HepG2 (cell line): ENCODE measurements around the gene PERCC1. TPM values are rescaled to one million over a fixed set of nuclear protein-coding genes. Genes with fewer than 3 reads are reported as not detected.

Experiments
- ATAC-seq: fragments of 200-7000 bp; cut with Tn5 transposase; 3 replicates; pipeline ENCODE4 v1.9.1; 2020; ENCODE audit warnings: mild to moderate bottlenecking, moderate library complexity
- BruUV-seq: library from RNA; stranded (reverse); fragments of 400-500 nt; replicated peaks from 2 replicates; lab custom pipeline; 2021; lab: Mats Ljungman, UMichigan
- CTCF ChIA-PET: fragments of 300-600 bp; formaldehyde crosslinking; extraction: SDS; loops from one replicate; lab custom pipeline; 2021; ENCODE audit warnings: low total read pairs, inconsistent platforms, low intra/inter-chr PET ratio; lab: Yijun Ruan, JAX
- POLR2A ChIA-PET: fragments of 350-600 bp; sonication (Branson Sonifier 250); formaldehyde crosslinking; loops from one replicate; lab custom pipeline; 2020; ENCODE audit warnings: antibody characterized with exemption, inconsistent platforms; lab: Yijun Ruan, JAX
- DNase-seq: peaks from one replicate; pipeline ENCODE4 v3.0.0-alpha.2; 2015; ENCODE audit warnings: low spot score
- FAIRE-seq: peaks from 3 replicates; lab custom pipeline; 2011; peaks lifted over from hg19 to GRCh38; lab: Jason Lieb, UNC
- H2AFZ ChIP-seq: one replicate; pipeline ENCODE4 v1.6.1; 2011; ENCODE audit warnings: low read length, inconsistent platforms
- H3K27ac ChIP-seq: fragments of 300-600 bp; 3 replicates; pipeline ENCODE4 v1.8.0; 2011; ENCODE audit warnings: mixed run types, mild to moderate bottlenecking, mixed read lengths, low read length, inconsistent platforms; ENCODE audit not compliant: insufficient read depth; ENCODE audit errors: extremely low read length
- H3K27me3 ChIP-seq, 2 experiments: fragments of 200-600 bp in 1 of 2; 2 replicates in 1 of 2; 3 replicates in 1 of 2; pipeline versions ENCODE4 v1.6.0 to v1.8.0; 2011; ENCODE audit warnings: low read length in 2 of 2, mild to moderate bottlenecking in 2 of 2, moderate library complexity in 2 of 2, inconsistent platforms in 1 of 2; ENCODE audit not compliant: insufficient read depth in 2 of 2, control insufficient read depth in 1 of 2
- H3K36me3 ChIP-seq, 2 experiments: fragments of 200-600 bp in 1 of 2; replicated peaks in 1 of 2; 2 replicates in 1 of 2; 3 replicates in 1 of 2; pipeline versions ENCODE4 v1.5.1 to v1.8.0; 2011; ENCODE audit warnings: low read length in 2 of 2, inconsistent platforms in 1 of 2; ENCODE audit not compliant: insufficient read depth in 2 of 2, control insufficient read depth in 1 of 2
- H3K4me1 ChIP-seq: 2 replicates; pipeline ENCODE4 v1.5.1; 2012; ENCODE audit warnings: low read length, inconsistent platforms; ENCODE audit not compliant: insufficient read depth
- H3K4me2 ChIP-seq: 2 replicates; pipeline ENCODE4 v1.6.0; 2011; ENCODE audit warnings: low read depth, low read length, inconsistent platforms
- H3K4me3 ChIP-seq, 3 experiments: fragments of 200-600 bp in 1 of 3; sonication (generic), shearing (Covaris generic) in 1 of 3; replicated peaks in 1 of 3; 2 replicates each; pipeline ENCODE4 v1.5.1; 2011 to 2016; ENCODE audit warnings: low read length in 3 of 3, inconsistent platforms in 2 of 3, low read depth in 2 of 3, mild to moderate bottlenecking in 2 of 3, control low read depth in 1 of 3, mixed read lengths in 1 of 3; ENCODE audit not compliant: insufficient read depth in 1 of 3
- H3K79me2 ChIP-seq: one replicate; pipeline ENCODE4 v1.6.1; 2011; ENCODE audit warnings: low read length, inconsistent platforms; ENCODE audit not compliant: insufficient read depth
- H3K9ac ChIP-seq: 2 replicates; pipeline ENCODE4 v1.6.0; 2011; ENCODE audit warnings: mild to moderate bottlenecking, low read depth, low read length, inconsistent platforms; ENCODE audit not compliant: insufficient read depth
- H3K9me3 ChIP-seq: 2 replicates; pipeline ENCODE4 v1.5.1; 2012; ENCODE audit warnings: mild to moderate bottlenecking, low read length
- H4K20me1 ChIP-seq: 2 replicates; pipeline ENCODE4 v1.6.0; 2011; ENCODE audit warnings: inconsistent platforms, mild to moderate bottlenecking, low read length, moderate library complexity; ENCODE audit not compliant: insufficient read depth
- AHR ChIP-seq: IDR thresholded peaks from 2 replicates; pipeline ENCODE4 v1.6.1; 2018; ENCODE audit warnings: missing genetic modification reagents, missing compliant biosample characterization
- DNMT1 ChIP-seq: sonication (generic); formaldehyde crosslinking; IDR thresholded peaks from 2 replicates; pipeline ENCODE4 v1.5.1; 2020; ENCODE audit warnings: mild to moderate bottlenecking, missing genetic modification reagents
- HOXA5 ChIP-seq: sonication (generic); formaldehyde crosslinking; IDR thresholded peaks from 2 replicates; pipeline ENCODE4 v1.4.0; 2020; ENCODE audit warnings: missing genetic modification reagents
- MIXL1 ChIP-seq: IDR thresholded peaks from 2 replicates; pipeline ENCODE4 v1.6.1; 2016
- NCOA2 ChIP-seq: sonication (generic); formaldehyde crosslinking; IDR thresholded peaks from 2 replicates; pipeline ENCODE4 v1.8.0; 2022; ENCODE audit warnings: inconsistent platforms
- NFE2L1 ChIP-seq: sonication (generic); formaldehyde crosslinking; IDR thresholded peaks from 2 replicates; pipeline ENCODE4 v1.4.0; 2020; ENCODE audit warnings: missing genetic modification reagents, mild to moderate bottlenecking, borderline replicate concordance
- NR2C2 ChIP-seq: sonication (generic); formaldehyde crosslinking; IDR thresholded peaks from 2 replicates; pipeline ENCODE4 v1.4.0; 2020; ENCODE audit warnings: missing genetic modification reagents, mild to moderate bottlenecking, moderate library complexity, borderline replicate concordance
- PHF21A ChIP-seq: sonication (generic); formaldehyde crosslinking; IDR thresholded peaks from 2 replicates; pipeline ENCODE4 v1.5.0; 2020; ENCODE audit warnings: mild to moderate bottlenecking, missing genetic modification reagents
- TBL1XR1 ChIP-seq: fragments of 150-350 bp; IDR thresholded peaks from 2 replicates; pipeline ENCODE4 v1.6.1; 2014; ENCODE audit warnings: borderline replicate concordance, low read length; ENCODE audit not compliant: partially characterized antibody
- ZNF292 ChIP-seq: sonication (generic); formaldehyde crosslinking; IDR thresholded peaks from 2 replicates; pipeline ENCODE4 v1.8.1; 2022; ENCODE audit warnings: mild to moderate bottlenecking, low read depth, missing genetic modification reagents, borderline replicate concordance
- ZNF33A ChIP-seq: sonication (generic); formaldehyde crosslinking; IDR thresholded peaks from 2 replicates; pipeline ENCODE4 v1.5.1; 2020; ENCODE audit warnings: missing genetic modification reagents, mild to moderate bottlenecking, moderate library complexity, borderline replicate concordance
- WGBS: methylation state at CpG from one replicate; pipeline ENCODE4 v1.1.6; 2017; ENCODE audit warnings: low lambda C conversion rate; 5-methylcytosine and 5-hydroxymethylcytosine counted together
- in situ Hi-C: cut with HindIII; loops from 2 replicates; pipeline ENCODE4 v1.10.0; 2017; ENCODE audit warnings: low pct_unique_long_range_greater_than_20kb; ENCODE audit not compliant: extremely low pct_ligation_motif_present
- intact Hi-C: fragments of 100-400 bp; cut with micrococcal nuclease; formaldehyde crosslinking; loops from one replicate; pipeline ENCODE4 v1.10.0; 2022; ENCODE audit not compliant: unreplicated experiment
- polyA plus RNA-seq, 8 experiments: library from polyadenylated mRNA; depleted of rRNA in 3 of 8; stranded (reverse) in 7 of 8; unstranded in 1 of 8; fragments of >200 nt; fragmentation: Illumina TruSeq in 4 of 8; extraction: Trizol in 4 of 8; gene quantifications; 2 replicates each; pipeline versions ENCODE4 v1.2.1 to v1.2.3, GENCODE V29; 2011 to 2016; ENCODE audit warnings: low read depth in 4 of 8, missing spikeins in 1 of 8, mixed read lengths in 1 of 8; ENCODE audit not compliant: insufficient read depth in 1 of 8
- total RNA-seq, 5 experiments: library from RNA; depleted of rRNA; stranded (reverse); fragments of >200 nt; fragmentation: Illumina TruSeq; extraction: Trizol; gene quantifications; 2 replicates each; pipeline ENCODE4 v1.2.3, GENCODE V29; 2016; ENCODE audit warnings: low read depth in 1 of 5
- TF ChIP-seq, protein P1 (sequence below): IDR thresholded peaks from 2 replicates; pipeline ENCODE4 v1.6.1; 2016; ENCODE audit warnings: missing compliant biosample characterization, missing genetic modification reagents, borderline replicate concordance
- TF ChIP-seq, protein P2 (sequence below), 2 experiments: sonication (generic) in 1 of 2; formaldehyde crosslinking in 1 of 2; IDR thresholded peaks; 2 replicates each; pipeline versions ENCODE4 v1.4.0 to v1.6.1; 2018 to 2020; ENCODE audit warnings: missing genetic modification reagents in 2 of 2, borderline replicate concordance in 1 of 2, low read depth in 1 of 2, mild to moderate bottlenecking in 1 of 2, missing biosample characterization in 1 of 2
- TF ChIP-seq, protein P3 (sequence below): sonication (generic); formaldehyde crosslinking; IDR thresholded peaks from 2 replicates; pipeline ENCODE4 v1.4.0; 2020; ENCODE audit warnings: mild to moderate bottlenecking, low read depth, missing genetic modification reagents
- TF ChIP-seq, protein P4 (sequence below): sonication (generic); formaldehyde crosslinking; IDR thresholded peaks from 2 replicates; pipeline ENCODE4 v1.4.0; 2020; ENCODE audit warnings: missing genetic modification reagents, borderline replicate concordance
- TF ChIP-seq, protein P5 (sequence below): sonication (generic); formaldehyde crosslinking; IDR thresholded peaks from 2 replicates; pipeline ENCODE4 v1.4.0; 2020; ENCODE audit warnings: mild to moderate bottlenecking, missing genetic modification reagents

Gene PERCC1
- total and polyA plus RNA-seq, 2 of the 13 experiments (the other 11 are each of a cell fraction or from before 2014, with no cell fraction given), result 0.15 TPM; not detected in 1

DNA sequence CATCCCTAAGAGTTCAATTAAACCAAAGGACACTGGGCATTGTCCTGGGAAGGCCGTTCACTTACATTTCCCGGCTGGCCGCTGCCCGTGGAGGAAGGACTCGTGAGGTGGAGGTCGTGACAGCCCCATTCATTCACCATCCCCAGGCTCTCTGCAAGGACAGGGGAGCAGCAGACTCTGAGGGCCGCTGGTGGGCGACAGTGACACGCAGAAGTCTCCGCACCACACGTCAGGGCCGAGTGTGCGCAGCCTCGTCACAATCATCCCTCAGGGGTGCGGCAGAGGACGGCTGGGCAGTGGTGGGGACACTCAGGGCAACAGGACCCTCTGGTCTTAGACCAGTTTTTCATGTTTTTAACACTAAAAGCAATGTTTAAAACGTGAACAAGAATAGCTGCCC lies 38.1 kb upstream of the PERCC1 start:
- no peak overlapping the region for H3K9ac ChIP-seq
- no peaks in the 10 kb centered on the region for H3K4me1 ChIP-seq
- no peaks in the 10 kb centered on the region for H4K20me1 ChIP-seq
- FAIRE-seq, result no peak
- peaks cover 4% of the 10 kb centered on the region in 2 experiments; a peak in 3 of 5 replicates for H3K36me3 ChIP-seq
- H3K27ac ChIP-seq, result no peak overlapping the region
- no peak overlapping the region for H3K4me2 ChIP-seq
- H3K4me3 ChIP-seq, result no peak overlapping the region
- intact Hi-C loops (no loop called here), in situ Hi-C loops (no loop called here)
- H2AFZ ChIP-seq, result no peak overlapping the region
- H3K27me3 ChIP-seq, result no peaks in the 10 kb centered on the region
- POLR2A ChIA-PET, result no interaction called here
- no peak for ATAC-seq
- CTCF ChIA-PET, result no interaction called here
- WGBS, result 92% methylated on average over 17 of the region's 17 CpGs
- no TSS peak for BruUV-seq
- DNase-seq, result no peak
- no peaks in the 10 kb centered on the region for H3K9me3 ChIP-seq
- no peaks in the 10 kb centered on the region for H3K79me2 ChIP-seq
- no peak for TF ChIP-seq AHR (CRISPR knock-in tag)
- TF ChIP-seq, protein P1, sequence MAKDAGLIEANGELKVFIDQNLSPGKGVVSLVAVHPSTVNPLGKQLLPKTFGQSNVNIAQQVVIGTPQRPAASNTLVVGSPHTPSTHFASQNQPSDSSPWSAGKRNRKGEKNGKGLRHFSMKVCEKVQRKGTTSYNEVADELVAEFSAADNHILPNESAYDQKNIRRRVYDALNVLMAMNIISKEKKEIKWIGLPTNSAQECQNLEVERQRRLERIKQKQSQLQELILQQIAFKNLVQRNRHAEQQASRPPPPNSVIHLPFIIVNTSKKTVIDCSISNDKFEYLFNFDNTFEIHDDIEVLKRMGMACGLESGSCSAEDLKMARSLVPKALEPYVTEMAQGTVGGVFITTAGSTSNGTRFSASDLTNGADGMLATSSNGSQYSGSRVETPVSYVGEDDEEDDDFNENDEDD (CRISPR knock-in tag), result no peak
- no peak for TF ChIP-seq TBL1XR1
- no peak for TF ChIP-seq ZNF292 (CRISPR knock-in tag)
- TF ChIP-seq, protein P2, sequence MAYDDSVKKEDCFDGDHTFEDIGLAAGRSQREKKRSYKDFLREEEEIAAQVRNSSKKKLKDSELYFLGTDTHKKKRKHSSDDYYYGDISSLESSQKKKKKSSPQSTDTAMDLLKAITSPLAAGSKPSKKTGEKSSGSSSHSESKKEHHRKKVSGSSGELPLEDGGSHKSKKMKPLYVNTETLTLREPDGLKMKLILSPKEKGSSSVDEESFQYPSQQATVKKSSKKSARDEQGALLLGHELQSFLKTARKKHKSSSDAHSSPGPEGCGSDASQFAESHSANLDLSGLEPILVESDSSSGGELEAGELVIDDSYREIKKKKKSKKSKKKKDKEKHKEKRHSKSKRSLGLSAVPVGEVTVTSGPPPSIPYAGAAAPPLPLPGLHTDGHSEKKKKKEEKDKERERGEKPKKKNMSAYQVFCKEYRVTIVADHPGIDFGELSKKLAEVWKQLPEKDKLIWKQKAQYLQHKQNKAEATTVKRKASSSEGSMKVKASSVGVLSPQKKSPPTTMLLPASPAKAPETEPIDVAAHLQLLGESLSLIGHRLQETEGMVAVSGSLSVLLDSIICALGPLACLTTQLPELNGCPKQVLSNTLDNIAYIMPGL (CRISPR knock-in tag; IDR thresholded peaks at IDR 0.05; ENCODE audit: borderline replicate concordance in 1 of 2, low read depth in 1 of 2), result no peak
- no peak for TF ChIP-seq DNMT1 (CRISPR knock-in tag)
- no peak for TF ChIP-seq NR2C2 (CRISPR knock-in tag)
- TF ChIP-seq HOXA5 (CRISPR knock-in tag), result no peak
- TF ChIP-seq, protein P3, sequence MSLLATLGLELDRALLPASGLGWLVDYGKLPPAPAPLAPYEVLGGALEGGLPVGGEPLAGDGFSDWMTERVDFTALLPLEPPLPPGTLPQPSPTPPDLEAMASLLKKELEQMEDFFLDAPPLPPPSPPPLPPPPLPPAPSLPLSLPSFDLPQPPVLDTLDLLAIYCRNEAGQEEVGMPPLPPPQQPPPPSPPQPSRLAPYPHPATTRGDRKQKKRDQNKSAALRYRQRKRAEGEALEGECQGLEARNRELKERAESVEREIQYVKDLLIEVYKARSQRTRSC (CRISPR knock-in tag), result no peak
- no peak for TF ChIP-seq PHF21A (CRISPR knock-in tag)
- TF ChIP-seq, protein P4, sequence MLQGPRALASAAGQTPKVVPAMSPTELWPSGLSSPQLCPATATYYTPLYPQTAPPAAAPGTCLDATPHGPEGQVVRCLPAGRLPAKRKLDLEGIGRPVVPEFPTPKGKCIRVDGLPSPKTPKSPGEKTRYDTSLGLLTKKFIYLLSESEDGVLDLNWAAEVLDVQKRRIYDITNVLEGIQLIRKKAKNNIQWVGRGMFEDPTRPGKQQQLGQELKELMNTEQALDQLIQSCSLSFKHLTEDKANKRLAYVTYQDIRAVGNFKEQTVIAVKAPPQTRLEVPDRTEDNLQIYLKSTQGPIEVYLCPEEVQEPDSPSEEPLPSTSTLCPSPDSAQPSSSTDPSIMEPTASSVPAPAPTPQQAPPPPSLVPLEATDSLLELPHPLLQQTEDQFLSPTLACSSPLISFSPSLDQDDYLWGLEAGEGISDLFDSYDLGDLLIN, result no peak
- TF ChIP-seq, protein P5, sequence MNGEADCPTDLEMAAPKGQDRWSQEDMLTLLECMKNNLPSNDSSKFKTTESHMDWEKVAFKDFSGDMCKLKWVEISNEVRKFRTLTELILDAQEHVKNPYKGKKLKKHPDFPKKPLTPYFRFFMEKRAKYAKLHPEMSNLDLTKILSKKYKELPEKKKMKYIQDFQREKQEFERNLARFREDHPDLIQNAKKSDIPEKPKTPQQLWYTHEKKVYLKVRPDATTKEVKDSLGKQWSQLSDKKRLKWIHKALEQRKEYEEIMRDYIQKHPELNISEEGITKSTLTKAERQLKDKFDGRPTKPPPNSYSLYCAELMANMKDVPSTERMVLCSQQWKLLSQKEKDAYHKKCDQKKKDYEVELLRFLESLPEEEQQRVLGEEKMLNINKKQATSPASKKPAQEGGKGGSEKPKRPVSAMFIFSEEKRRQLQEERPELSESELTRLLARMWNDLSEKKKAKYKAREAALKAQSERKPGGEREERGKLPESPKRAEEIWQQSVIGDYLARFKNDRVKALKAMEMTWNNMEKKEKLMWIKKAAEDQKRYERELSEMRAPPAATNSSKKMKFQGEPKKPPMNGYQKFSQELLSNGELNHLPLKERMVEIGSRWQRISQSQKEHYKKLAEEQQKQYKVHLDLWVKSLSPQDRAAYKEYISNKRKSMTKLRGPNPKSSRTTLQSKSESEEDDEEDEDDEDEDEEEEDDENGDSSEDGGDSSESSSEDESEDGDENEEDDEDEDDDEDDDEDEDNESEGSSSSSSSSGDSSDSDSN (CRISPR knock-in tag), result no peak
- TF ChIP-seq NCOA2 (CRISPR knock-in tag), result no peak
- TF ChIP-seq MIXL1 (CRISPR knock-in tag), result no peak
- TF ChIP-seq NFE2L1 (CRISPR knock-in tag), result no peak
- no peak for TF ChIP-seq ZNF33A
